HTERT RPE-1 (cell line): Measurements from ENCODE around the gene CAPRIN1.

ENCODE experiments used
- in situ Hi-C: fragments of 300-500 bp; cut with MboI; formaldehyde crosslinking; loops from 4 replicates; pipeline ENCODE4 v1.14.3; 2020; ENCODE audit warnings: low sequenced_read_pairs

The CAPRIN1 gene

GRCh38 chr11:34139346-34139745, 87.8 kb downstream of the CAPRIN1 start:
- in situ Hi-C loops, result no loop called here

- in situ Hi-C loops, result no loop called here
Observed at GRCh38 chr11:34140149-34140548, 88.6 kb downstream of the CAPRIN1 start.

GRCh38 chr11:34143048-34143447, 91.5 kb downstream of the CAPRIN1 start:
- in situ Hi-C loops, result no loop called here

DNA sequence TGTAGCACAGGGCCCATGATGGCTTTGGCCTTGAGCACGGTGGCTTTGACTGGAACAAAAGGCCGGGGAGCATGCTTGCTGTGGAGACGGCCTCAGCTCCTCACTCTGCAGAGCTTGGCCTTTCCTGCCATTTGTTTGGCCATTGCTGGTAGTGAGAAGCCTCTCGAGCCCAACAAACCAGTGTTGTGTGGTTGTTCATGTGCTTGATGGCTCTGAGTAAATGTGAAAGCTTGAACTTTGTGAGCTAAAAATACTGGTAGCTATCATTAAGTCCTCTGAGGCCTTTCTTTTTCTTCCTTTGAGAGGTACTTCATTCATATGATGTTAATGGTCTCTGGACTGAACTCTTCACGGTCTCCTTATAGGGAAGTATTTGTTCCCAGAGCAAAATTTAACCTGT, 93.5 kb downstream of the CAPRIN1 start:
- in situ Hi-C loops, result no loop called here

GRCh38 chr11:34145847-34146381, 94.4 kb downstream of the CAPRIN1 start:
- in situ Hi-C loops, result no loop called here

- in situ Hi-C loops, result no loop called here
Observed at GRCh38 chr11:34146411-34146810, 94.9 kb downstream of the CAPRIN1 start.

GRCh38 chr11:34146866-34147265, 95.3 kb downstream of the CAPRIN1 start:
- in situ Hi-C loops, result no loop called here

GRCh38 chr11:34147581-34147980, 96.0 kb downstream of the CAPRIN1 start:
- in situ Hi-C loops, result no loop called here

- in situ Hi-C loops, result no loop called here
Observed at GRCh38 chr11:34148504-34149165, 97.1 kb downstream of the CAPRIN1 start.

- in situ Hi-C loops, result no loop called here
Observed at GRCh38 chr11:34149274-34149673, 97.7 kb downstream of the CAPRIN1 start.

DNA sequence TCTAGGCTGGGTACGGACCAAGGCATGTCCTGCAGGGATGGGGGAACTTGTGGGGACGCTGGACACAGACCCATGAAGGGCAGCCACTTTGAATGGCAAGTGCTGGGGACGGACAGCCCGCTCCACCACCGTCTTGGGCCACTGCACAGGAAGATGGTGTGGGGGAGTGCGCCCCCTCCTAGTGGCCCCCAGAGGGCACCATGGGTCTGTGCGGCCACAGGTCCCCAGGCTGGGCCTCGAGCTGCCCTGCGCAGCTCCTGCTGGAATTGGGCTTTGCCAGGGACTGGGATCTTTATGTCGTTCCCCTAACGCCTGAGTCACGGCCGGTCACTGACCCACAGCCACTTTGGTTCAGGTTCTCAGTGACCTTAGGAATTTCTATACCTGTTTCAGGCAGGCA, 98.3 kb downstream of the CAPRIN1 start:
- in situ Hi-C loops, result no loop called here

GRCh38 chr11:34150494-34151151, 99.1 kb downstream of the CAPRIN1 start:
- in situ Hi-C loops, result no loop called here
